ENCODE measurements around the gene MSLN. TPM values are rescaled to one million over a fixed set of nuclear protein-coding genes. Genes with fewer than 3 reads are reported as not detected.

MSLN gene
- total and polyA plus RNA-seq, 2 donors (not counting 3 experiments of a cell fraction or from before 2014, with no cell fraction given), result not detected

DNA sequence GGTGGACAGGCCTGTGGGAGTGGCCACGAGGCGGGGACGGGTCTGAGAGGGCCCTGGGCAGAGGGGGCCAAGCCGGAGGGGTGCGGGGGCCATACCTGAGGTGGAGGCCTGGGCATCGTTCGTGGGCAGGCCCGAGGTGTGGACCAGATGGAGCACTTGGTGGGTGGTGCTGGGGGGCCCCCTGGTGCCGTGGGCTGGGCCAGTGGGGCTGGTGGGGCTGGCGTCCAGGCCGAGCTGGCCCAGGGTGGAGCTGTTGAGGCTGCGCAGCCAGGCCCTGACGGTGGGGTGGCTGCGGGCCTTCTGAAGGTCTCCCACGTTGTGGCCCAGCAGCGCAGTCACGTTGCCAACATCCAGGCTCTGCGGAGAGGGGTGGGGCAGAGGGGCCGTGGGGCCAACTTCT is 9.4 kb downstream of the MSLN start:
- ChIA-PET CTCF (interaction anchor here (1.6 kb wide), 1 partner anchor 58 kb away, joined by 6 read pairs; no protein-coding TSS in a partner anchor), POLR2A (no interaction called here)
- intact Hi-C loops (cut with micrococcal nuclease) (no loop called here), dilution Hi-C loops (cut with MboI; ENCODE audit: extremely low pct_ligation_motif_present, low sequenced_read_pairs) (no loop called here)
- TF ChIP-seq POLR2AphosphoS5 (IDR thresholded peaks at IDR 0.05; ENCODE audit: insufficient read depth, low read depth, low read length), result no peak
- TF ChIP-seq, protein P1, sequence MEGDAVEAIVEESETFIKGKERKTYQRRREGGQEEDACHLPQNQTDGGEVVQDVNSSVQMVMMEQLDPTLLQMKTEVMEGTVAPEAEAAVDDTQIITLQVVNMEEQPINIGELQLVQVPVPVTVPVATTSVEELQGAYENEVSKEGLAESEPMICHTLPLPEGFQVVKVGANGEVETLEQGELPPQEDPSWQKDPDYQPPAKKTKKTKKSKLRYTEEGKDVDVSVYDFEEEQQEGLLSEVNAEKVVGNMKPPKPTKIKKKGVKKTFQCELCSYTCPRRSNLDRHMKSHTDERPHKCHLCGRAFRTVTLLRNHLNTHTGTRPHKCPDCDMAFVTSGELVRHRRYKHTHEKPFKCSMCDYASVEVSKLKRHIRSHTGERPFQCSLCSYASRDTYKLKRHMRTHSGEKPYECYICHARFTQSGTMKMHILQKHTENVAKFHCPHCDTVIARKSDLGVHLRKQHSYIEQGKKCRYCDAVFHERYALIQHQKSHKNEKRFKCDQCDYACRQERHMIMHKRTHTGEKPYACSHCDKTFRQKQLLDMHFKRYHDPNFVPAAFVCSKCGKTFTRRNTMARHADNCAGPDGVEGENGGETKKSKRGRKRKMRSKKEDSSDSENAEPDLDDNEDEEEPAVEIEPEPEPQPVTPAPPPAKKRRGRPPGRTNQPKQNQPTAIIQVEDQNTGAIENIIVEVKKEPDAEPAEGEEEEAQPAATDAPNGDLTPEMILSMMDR (IDR thresholded peaks at IDR 0.05; ENCODE audit: extremely low read depth in 1 of 2, insufficient read depth in 1 of 2, low read depth in 1 of 2, low read length in 2 of 2), result no peak
- TF ChIP-seq, protein P2, sequence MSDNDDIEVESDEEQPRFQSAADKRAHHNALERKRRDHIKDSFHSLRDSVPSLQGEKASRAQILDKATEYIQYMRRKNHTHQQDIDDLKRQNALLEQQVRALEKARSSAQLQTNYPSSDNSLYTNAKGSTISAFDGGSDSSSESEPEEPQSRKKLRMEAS (IDR thresholded peaks at IDR 0.05; ENCODE audit: insufficient read depth, insufficient read length), result no peak
- no peak for TF ChIP-seq POLR2A (IDR thresholded peaks at IDR 0.05; ENCODE audit: low read depth, low read length)
- TF ChIP-seq MYC (IDR thresholded peaks at IDR 0.05; ENCODE audit: low read depth, low read length), result no peak
- TF ChIP-seq GATA2 (IDR thresholded peaks at IDR 0.05; ENCODE audit: insufficient read depth, insufficient read length, low read depth, low read length), result no peak
- no peak for TF ChIP-seq JUN (IDR thresholded peaks at IDR 0.05; ENCODE audit: borderline replicate concordance, insufficient read depth, insufficient read length, low read depth)
- no peak for TF ChIP-seq EZH2 (IDR thresholded peaks at IDR 0.05; ENCODE audit: borderline replicate concordance, low read depth, low read length, severe bottlenecking)
- no peak overlapping the region for H2AFZ ChIP-seq (ENCODE audit: low read depth, low read length)
- no peaks in the 10 kb centered on the region for H3K9me3 ChIP-seq (replicated peaks; ENCODE audit: control insufficient read depth, insufficient read depth, low read length)
- no peaks in the 10 kb centered on the region for H4K20me1 ChIP-seq (replicated peaks; ENCODE audit: control insufficient read depth, extremely low read depth, insufficient read depth, low read length)
- H3K27ac ChIP-seq (ENCODE audit: insufficient read depth, low read depth, low read length), result no peak overlapping the region
- H3K36me3 ChIP-seq (ENCODE audit: control insufficient read depth in 2 of 2, extremely low read depth in 1 of 2, insufficient read depth in 2 of 2, low read length in 2 of 2), result no peaks in the 10 kb centered on the region
- H3K4me1 ChIP-seq (ENCODE audit: control insufficient read depth, extremely low read depth, insufficient read depth, low read length), result no peaks in the 10 kb centered on the region
- H3K9me1 ChIP-seq (replicated peaks; ENCODE audit: control insufficient read depth, extremely low read depth, insufficient read depth, low read length), result no peaks in the 10 kb centered on the region
- no peaks in the 10 kb centered on the region for H3K79me2 ChIP-seq (ENCODE audit: control insufficient read depth, insufficient read depth, low read length)
- FAIRE-seq, result no peak
- BruUV-seq (replicated peaks), result no TSS peak
- no peak overlapping the region for H3K4me3 ChIP-seq (replicated peaks in 1 of 3; ENCODE audit: insufficient read depth in 1 of 3, low read depth in 1 of 3, low read length in 3 of 3)
- no peak overlapping the region for H3K9ac ChIP-seq (replicated peaks; ENCODE audit: extremely low read depth, insufficient read depth, low read length)
- H3K4me2 ChIP-seq (ENCODE audit: insufficient read depth, low read length), result no peak overlapping the region
- no peak for DNase-seq (ENCODE audit: low read depth, low spot score)
- no peaks in the 10 kb centered on the region for H3K27me3 ChIP-seq (ENCODE audit: control insufficient read depth in 2 of 2, insufficient read depth in 2 of 2, low read length in 2 of 2)

All from endothelial cell of umbilical vein (primary cell).